Smooth muscle cell (in vitro differentiated cells): ENCODE data around the gene PSAP. TPM values are rescaled to one million over a fixed set of nuclear protein-coding genes. Genes with fewer than 3 reads are reported as not detected.
A peak's percentile ranks its signal among the peaks of the same experiment; 100 is the strongest.
"Not testable (repeated sequence)": the region's sequence is repeated elsewhere in the genome, so short reads cannot be mapped to it uniquely, and the experiment has no call there.

Experiments
- DNase-seq: peaks from one replicate; lab custom pipeline; 2025; ENCODE audit not compliant: unreplicated experiment; lab: John Stamatoyannopoulos, UW
- H2AFZ ChIP-seq: fragments of 200-600 bp; sonication (generic); 2 replicates; pipeline ENCODE4 v1.6.0; 2016; ENCODE audit warnings: antibody characterized with exemption, low read depth, mild to moderate bottlenecking
- H3F3A ChIP-seq: fragments of 200-600 bp; sonication (generic); 2 replicates; pipeline ENCODE4 v1.6.0; 2017; ENCODE audit warnings: antibody characterized with exemption, low read depth
- H3K27ac ChIP-seq: fragments of 200-600 bp; sonication (generic); 2 replicates; pipeline ENCODE4 v1.5.1; 2016; ENCODE audit warnings: low read depth, mild to moderate bottlenecking
- H3K27me3 ChIP-seq: fragments of 200-600 bp; sonication (generic); 2 replicates; pipeline ENCODE4 v1.6.1; 2016; ENCODE audit warnings: low read depth, mild to moderate bottlenecking
- H3K36me3 ChIP-seq: fragments of 200-600 bp; sonication (generic); 2 replicates; pipeline ENCODE4 v1.5.1; 2016; ENCODE audit warnings: low read depth
- H3K4me1 ChIP-seq: fragments of 200-600 bp; sonication (generic); 2 replicates; pipeline ENCODE4 v1.5.1; 2016; ENCODE audit warnings: low read depth
- H3K4me2 ChIP-seq: fragments of 200-600 bp; sonication (generic); 2 replicates; pipeline ENCODE4 v1.6.0; 2016; ENCODE audit warnings: mild to moderate bottlenecking
- H3K4me3 ChIP-seq: fragments of 200-600 bp; sonication (generic); 2 replicates; pipeline ENCODE4 v1.5.1; 2016; ENCODE audit warnings: mild to moderate bottlenecking
- H3K79me2 ChIP-seq: fragments of 200-600 bp; sonication (generic); 2 replicates; pipeline ENCODE4 v1.6.0; 2016; ENCODE audit warnings: low read depth, mild to moderate bottlenecking
- H3K9ac ChIP-seq: fragments of 200-600 bp; sonication (generic); 2 replicates; pipeline ENCODE4 v1.6.0; 2016; ENCODE audit warnings: low read depth
- H3K9me3 ChIP-seq: fragments of 200-600 bp; sonication (generic); replicated peaks from 2 replicates; pipeline ENCODE4 v1.5.1; 2016; ENCODE audit warnings: low read depth
- H4K20me1 ChIP-seq: fragments of 200-600 bp; sonication (generic); 2 replicates; pipeline ENCODE4 v1.6.0; 2016; ENCODE audit warnings: low read depth
- WGBS: methylation state at CpG from one replicate; pipeline ENCODE4 v1.1.7; 2016; ENCODE audit warnings: low lambda C conversion rate; 5-methylcytosine and 5-hydroxymethylcytosine counted together
- polyA plus RNA-seq: library from polyadenylated mRNA; unstranded; fragments of >200 nt; fragmentation: Nextera tagmentation; extraction: Ambion mirVana; gene quantifications from 2 replicates; pipeline ENCODE4 v1.2.1, GENCODE V29; 2016
- total RNA-seq: library from RNA; depleted of rRNA; stranded (reverse); fragments of >200 nt; gene quantifications from 2 replicates; pipeline ENCODE4 v1.2.3, GENCODE V29; 2014
- TF ChIP-seq, protein P1 (sequence below): fragments of 200-600 bp; sonication (generic); IDR thresholded peaks from 2 replicates; pipeline ENCODE4 v1.5.1; 2017; ENCODE audit warnings: borderline replicate concordance, mild to moderate bottlenecking, antibody characterized with exemption; ENCODE audit not compliant: insufficient read depth, poor library complexity, severe bottlenecking

Gene PSAP
- total RNA-seq: 282 and 328 TPM in 2 replicates
- polyA plus RNA-seq: 486 and 500 TPM in 2 replicates

DNA sequence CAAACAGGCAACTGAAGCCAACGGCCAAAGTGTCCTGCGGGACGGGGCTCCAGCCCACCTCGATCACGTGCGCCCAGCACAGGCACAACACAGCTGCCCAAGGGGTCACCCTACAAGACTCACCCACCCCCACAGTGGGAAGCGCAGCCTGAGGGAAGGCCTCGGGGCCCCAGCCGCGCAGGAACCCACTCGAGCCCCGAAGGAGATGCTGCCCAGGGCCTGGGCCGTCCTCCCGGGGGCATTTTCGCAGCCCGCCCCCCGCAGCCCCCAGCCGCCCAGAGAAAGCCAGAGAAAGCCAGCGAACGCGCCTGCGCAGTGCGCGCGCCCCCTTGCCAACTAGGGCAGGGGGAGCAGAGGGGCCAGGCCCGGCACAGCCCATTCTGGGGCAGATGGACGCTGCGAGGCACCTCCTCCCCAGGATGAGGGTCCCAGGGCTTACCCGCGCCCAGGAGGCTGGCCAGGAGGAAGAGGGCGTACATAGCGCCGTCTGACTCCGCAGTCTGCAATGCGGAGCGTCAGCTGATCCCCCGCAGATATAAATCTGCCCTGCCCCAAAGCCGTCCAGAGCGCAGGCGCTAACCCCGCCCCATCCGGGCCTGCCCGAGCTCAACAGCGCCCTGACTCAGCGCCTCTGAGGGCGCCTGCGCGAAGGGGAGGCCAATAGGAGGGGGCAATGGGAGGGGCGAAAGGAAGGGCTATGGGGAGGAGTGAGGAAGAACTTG is at the start of gene PSAP:
Gene PSAP (minus strand): TSS at position 509 of the 722 bp plus-strand sequence. CDS start 30 bp downstream, at position 479.
- peak within 1 kb of the TSS; percentile 60 for H2AFZ ChIP-seq

GRCh38 chr10:71900441-71901180 is 49.6 kb upstream of the PSAP start:
- no peak overlapping the region for H3K9ac ChIP-seq
- no peak overlapping the region for H3K4me2 ChIP-seq
- DNase-seq: no peak
- H3F3A ChIP-seq: no peaks in the 10 kb centered on the region
- H4K20me1 ChIP-seq: no peaks in the 10 kb centered on the region
- no peak overlapping the region for H3K27ac ChIP-seq
- H3K4me1 ChIP-seq: no peaks in the 10 kb centered on the region
- no peaks in the 10 kb centered on the region for H3K79me2 ChIP-seq
- H3K4me3 ChIP-seq: no peak overlapping the region
- no peaks in the 10 kb centered on the region for H3K36me3 ChIP-seq
- H3K9me3 ChIP-seq: no peaks in the 10 kb centered on the region
- no peak overlapping the region for H2AFZ ChIP-seq
- no peaks in the 10 kb centered on the region for H3K27me3 ChIP-seq
- TF ChIP-seq, protein P1, sequence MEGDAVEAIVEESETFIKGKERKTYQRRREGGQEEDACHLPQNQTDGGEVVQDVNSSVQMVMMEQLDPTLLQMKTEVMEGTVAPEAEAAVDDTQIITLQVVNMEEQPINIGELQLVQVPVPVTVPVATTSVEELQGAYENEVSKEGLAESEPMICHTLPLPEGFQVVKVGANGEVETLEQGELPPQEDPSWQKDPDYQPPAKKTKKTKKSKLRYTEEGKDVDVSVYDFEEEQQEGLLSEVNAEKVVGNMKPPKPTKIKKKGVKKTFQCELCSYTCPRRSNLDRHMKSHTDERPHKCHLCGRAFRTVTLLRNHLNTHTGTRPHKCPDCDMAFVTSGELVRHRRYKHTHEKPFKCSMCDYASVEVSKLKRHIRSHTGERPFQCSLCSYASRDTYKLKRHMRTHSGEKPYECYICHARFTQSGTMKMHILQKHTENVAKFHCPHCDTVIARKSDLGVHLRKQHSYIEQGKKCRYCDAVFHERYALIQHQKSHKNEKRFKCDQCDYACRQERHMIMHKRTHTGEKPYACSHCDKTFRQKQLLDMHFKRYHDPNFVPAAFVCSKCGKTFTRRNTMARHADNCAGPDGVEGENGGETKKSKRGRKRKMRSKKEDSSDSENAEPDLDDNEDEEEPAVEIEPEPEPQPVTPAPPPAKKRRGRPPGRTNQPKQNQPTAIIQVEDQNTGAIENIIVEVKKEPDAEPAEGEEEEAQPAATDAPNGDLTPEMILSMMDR: no peak
- WGBS: 92% methylated on average over 12 of the region's 14 CpGs

More for the DNA sequence above, at the start of gene PSAP:
- Histone ChIP-seq H4K20me1 (peaks cover 43% of the 10 kb centered on the region), H3K27me3 (no peaks in the 10 kb centered on the region), H3K4me3 (peak within 1 kb of the TSS; percentile 87), H3K27ac (peak within 1 kb of the TSS; percentile 95), H3K9me3 (no peaks in the 10 kb centered on the region), H3K36me3 (no peaks in the 10 kb centered on the region), H3K4me2 (peak within 1 kb of the TSS; percentile 98), H3K4me1 (peaks cover 24% of the 10 kb centered on the region), H3K79me2 (peaks cover 50% of the 10 kb centered on the region), H3K9ac (peak within 1 kb of the TSS; percentile 99), H3F3A (no peaks in the 10 kb centered on the region)
- TF ChIP-seq, protein P1: no peak
- under 1% methylated on average over 40 of the region's 49 CpGs for WGBS
- peak; percentile 94 for DNase-seq

GRCh38 chr10:71899665-71900412 is 48.8 kb upstream of the PSAP start:
- WGBS: 81% methylated on average over 3 of the region's 3 CpGs
- no peaks in the 10 kb centered on the region for H3F3A ChIP-seq
- H3K9ac ChIP-seq: no peak overlapping the region
- H3K9me3 ChIP-seq: no peaks in the 10 kb centered on the region
- H3K79me2 ChIP-seq: no peaks in the 10 kb centered on the region
- no peaks in the 10 kb centered on the region for H3K4me1 ChIP-seq
- H3K4me2 ChIP-seq: no peak overlapping the region
- no peaks in the 10 kb centered on the region for H3K27me3 ChIP-seq
- no peaks in the 10 kb centered on the region for H4K20me1 ChIP-seq
- no peak overlapping the region for H3K4me3 ChIP-seq
- H3K27ac ChIP-seq: no peak overlapping the region
- DNase-seq: no peak
- no peaks in the 10 kb centered on the region for H3K36me3 ChIP-seq
- TF ChIP-seq, protein P1: no peak
- no peak overlapping the region for H2AFZ ChIP-seq

- not testable (repeated sequence) for H3K4me2 ChIP-seq, H3K4me3 ChIP-seq, H3F3A ChIP-seq, H3K36me3 ChIP-seq, H3K27ac ChIP-seq, H3K9me3 ChIP-seq, H4K20me1 ChIP-seq, H3K9ac ChIP-seq, DNase-seq, H3K79me2 ChIP-seq, H3K27me3 ChIP-seq, H2AFZ ChIP-seq, H3K4me1 ChIP-seq
- 97% methylated on average over 5 of the region's 5 CpGs for WGBS
Measured at GRCh38 chr10:71898346-71898745, 47.3 kb upstream of the PSAP start.
